Activated T-helper 2 cell treated with anti-CD3 and anti-CD28 coated beads, Interferon-gamma antibody, Interleukin-2, Interleukin-4, amounts not matched to agents 10 μg/mL and 5 μg/mL and 100 μg/mL, durations not matched to agents 14 hours and 24 hours and 36 hours (primary cell): ENCODE results near the gene ITCH. TPM values are rescaled to one million over a fixed set of nuclear protein-coding genes. Genes with fewer than 3 reads are reported as not detected.

Experiments
- DNase-seq: peaks from one replicate; pipeline ENCODE4 v3.0.0; 2021; ENCODE audit warnings: low spot score
- H3K27ac Mint-ChIP-seq: one replicate; pipeline ENCODE4 v1.8.0; 2021; ENCODE audit warnings: mixed read lengths
- H3K27me3 Mint-ChIP-seq: one replicate; pipeline ENCODE4 v1.8.0; 2021; ENCODE audit warnings: low read depth, mixed read lengths
- H3K36me3 Mint-ChIP-seq: one replicate; pipeline ENCODE4 v1.8.0; 2021; ENCODE audit warnings: low read depth, mixed read lengths
- H3K4me1 Mint-ChIP-seq: one replicate; pipeline ENCODE4 v1.8.0; 2021; ENCODE audit warnings: low read depth, mixed read lengths
- H3K4me3 Mint-ChIP-seq: one replicate; pipeline ENCODE4 v1.8.0; 2021; ENCODE audit warnings: low read depth, mild to moderate bottlenecking, moderate library complexity, mixed read lengths
- H3K9me3 Mint-ChIP-seq: one replicate; pipeline ENCODE4 v1.8.0; 2021; ENCODE audit warnings: mixed read lengths
- intact Hi-C: fragments of 100-400 bp; cut with micrococcal nuclease; formaldehyde crosslinking; loops from one replicate; pipeline ENCODE4 v1.15.1; 2023
- total RNA-seq: library from RNA; stranded (reverse); gene quantifications from 2 replicates; pipeline ENCODE4 v1.2.3, GENCODE V29; 2022

The ITCH gene
- total RNA-seq, 1 donor from 2014 or later: 53.0 TPM

DNA sequence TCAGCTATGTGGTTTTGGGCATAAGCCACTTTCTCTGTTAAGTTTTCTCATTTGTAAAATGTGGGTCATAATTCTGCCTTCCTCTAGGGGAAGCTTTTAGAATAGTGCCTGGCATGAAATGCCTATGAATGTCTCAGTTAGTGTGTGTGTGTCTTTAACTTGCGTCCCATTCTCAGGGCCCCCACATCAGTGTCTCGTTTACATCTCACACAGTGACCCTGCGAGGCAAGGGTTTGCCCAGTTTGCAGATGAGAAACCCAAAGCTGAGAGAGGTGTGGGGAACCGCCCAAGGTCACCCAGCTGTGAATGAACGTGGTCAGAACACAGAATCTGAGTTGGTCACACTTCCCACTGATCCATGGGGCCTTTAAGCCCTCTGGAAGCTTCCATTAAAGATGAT, 167.3 kb downstream of the ITCH start:
- intact Hi-C loops: no loop called here
- peaks cover 59% of the 10 kb centered on the region for H3K36me3 Mint-ChIP-seq
- DNase-seq: no peak
- H3K4me1 Mint-ChIP-seq: no peaks in the 10 kb centered on the region
- no peak overlapping the region for H3K4me3 Mint-ChIP-seq
- H3K27ac Mint-ChIP-seq: no peak overlapping the region
- H3K27me3 Mint-ChIP-seq: no peaks in the 10 kb centered on the region
- no peaks in the 10 kb centered on the region for H3K9me3 Mint-ChIP-seq

DNA sequence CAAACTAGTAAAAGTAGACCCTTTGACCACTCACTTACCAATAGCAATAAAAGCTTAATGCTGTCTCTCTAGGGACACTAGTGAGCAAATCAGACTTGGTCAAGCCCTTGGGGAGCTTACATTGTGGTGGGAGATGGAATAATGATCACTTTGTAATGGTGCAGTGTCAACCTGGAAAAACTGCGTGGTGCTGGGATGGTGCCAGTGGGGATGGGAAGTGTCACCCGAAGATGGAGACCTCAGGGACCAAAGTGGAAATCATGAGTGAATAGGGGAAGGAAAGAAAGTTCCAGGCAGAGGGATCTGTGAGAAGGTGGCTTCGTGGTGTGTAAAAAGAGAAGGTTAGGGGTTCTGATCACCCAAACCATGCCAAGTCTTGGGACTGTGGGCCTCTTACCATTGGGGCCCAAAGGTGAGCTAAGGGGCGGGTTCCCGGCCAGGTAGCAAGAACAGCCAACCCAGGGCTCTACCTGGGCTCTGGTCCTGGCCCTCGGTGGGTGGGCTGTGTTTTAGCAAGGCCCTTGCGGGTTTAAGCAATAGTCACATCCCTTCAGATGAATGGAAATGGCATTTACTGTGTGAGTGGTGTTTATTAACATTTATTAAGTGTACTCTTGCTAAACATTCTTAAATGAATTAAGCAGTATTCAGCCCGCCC, 168.7 kb downstream of the ITCH start:
- Mint-ChIP-seq H3K4me1 (no peaks in the 10 kb centered on the region), H3K36me3 (peaks cover 55% of the 10 kb centered on the region), H3K27me3 (no peaks in the 10 kb centered on the region), H3K9me3 (no peaks in the 10 kb centered on the region), H3K27ac (no peak overlapping the region), H3K4me3 (no peak overlapping the region)
- no peak for DNase-seq
- intact Hi-C loops: no loop called here

DNA sequence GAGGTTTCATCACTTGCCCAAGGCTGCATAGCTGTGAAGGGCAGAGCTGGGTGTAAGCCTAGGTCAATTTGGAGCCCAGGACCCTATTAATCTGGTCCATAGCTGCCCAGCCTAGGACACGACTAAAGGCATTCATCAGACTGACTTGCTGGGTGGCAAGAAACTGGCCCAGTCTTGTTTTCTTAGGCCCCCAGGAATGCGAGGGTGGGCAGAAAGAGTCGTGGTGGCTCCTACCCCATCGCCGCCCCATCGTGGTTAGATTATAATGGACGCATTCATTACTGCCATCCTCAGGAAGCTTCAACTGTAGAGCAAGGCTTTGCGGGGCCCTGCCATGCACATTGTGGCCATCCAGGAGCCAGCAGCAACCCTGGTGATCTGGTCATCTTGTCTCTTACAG, 169.2 kb downstream of the ITCH start:
- DNase-seq: no peak
- Mint-ChIP-seq H3K4me3 (no peak overlapping the region), H3K4me1 (no peaks in the 10 kb centered on the region), H3K27me3 (no peaks in the 10 kb centered on the region), H3K9me3 (no peaks in the 10 kb centered on the region), H3K27ac (no peak overlapping the region), H3K36me3 (peaks cover 57% of the 10 kb centered on the region)
- intact Hi-C loops: no loop called here

GRCh38 chr20:34532756-34533155, 169.7 kb downstream of the ITCH start:
- Mint-ChIP-seq H3K4me3 (no peak overlapping the region), H3K4me1 (no peaks in the 10 kb centered on the region), H3K36me3 (peaks cover 56% of the 10 kb centered on the region), H3K27me3 (no peaks in the 10 kb centered on the region), H3K9me3 (no peaks in the 10 kb centered on the region), H3K27ac (no peak overlapping the region)
- no peak for DNase-seq
- intact Hi-C loops: no loop called here

- no peaks in the 10 kb centered on the region for H3K4me1 Mint-ChIP-seq
These were observed 171.5 kb downstream of the ITCH start for GRCh38 chr20:34534391-34535165.

GRCh38 chr20:34535301-34535840, 172.3 kb downstream of the ITCH start:
- Mint-ChIP-seq H3K4me3 (no peak overlapping the region), H3K27me3 (no peaks in the 10 kb centered on the region), H3K27ac (no peak overlapping the region), H3K4me1 (no peaks in the 10 kb centered on the region), H3K9me3 (no peaks in the 10 kb centered on the region), H3K36me3 (peaks cover 53% of the 10 kb centered on the region)
- no peak for DNase-seq
- intact Hi-C loops: no loop called here

More at GRCh38 chr20:34534391-34535165, 171.5 kb downstream of the ITCH start:
- no peaks in the 10 kb centered on the region for H3K9me3 Mint-ChIP-seq
- no peak overlapping the region for H3K4me3 Mint-ChIP-seq
- no peak overlapping the region for H3K27ac Mint-ChIP-seq
- intact Hi-C loops: no loop called here
- H3K36me3 Mint-ChIP-seq: peaks cover 53% of the 10 kb centered on the region
- DNase-seq: no peak
- no peaks in the 10 kb centered on the region for H3K27me3 Mint-ChIP-seq

DNA sequence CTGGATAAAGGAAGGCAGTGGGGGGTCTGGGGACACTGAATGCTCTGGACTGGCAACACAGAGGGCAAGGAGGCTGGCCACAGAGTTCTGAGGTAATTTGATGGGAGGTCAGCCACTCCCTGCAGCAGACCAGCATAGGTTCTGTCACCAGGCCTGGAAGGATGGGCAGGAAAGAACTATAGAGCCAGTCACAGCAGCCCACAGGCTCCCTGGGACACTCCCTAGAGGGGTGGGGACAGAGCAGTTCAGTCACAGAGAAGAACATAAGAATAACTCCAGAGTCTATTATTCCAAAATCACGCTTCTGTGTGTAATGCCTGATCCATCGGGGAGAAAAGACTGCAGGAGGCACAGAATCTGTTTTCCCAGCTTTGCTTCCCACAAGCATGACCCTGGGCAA, 172.8 kb downstream of the ITCH start:
- Mint-ChIP-seq H3K27ac (no peak overlapping the region), H3K9me3 (no peaks in the 10 kb centered on the region), H3K27me3 (no peaks in the 10 kb centered on the region), H3K4me1 (no peaks in the 10 kb centered on the region), H3K4me3 (no peak overlapping the region), H3K36me3 (peaks cover 53% of the 10 kb centered on the region)
- no peak for DNase-seq
- intact Hi-C loops: no loop called here

- H3K36me3 Mint-ChIP-seq: peaks cover 53% of the 10 kb centered on the region
- intact Hi-C loops: no loop called here
- no peak overlapping the region for H3K27ac Mint-ChIP-seq
These were observed 173.8 kb downstream of the ITCH start for GRCh38 chr20:34536798-34537394.

DNA sequence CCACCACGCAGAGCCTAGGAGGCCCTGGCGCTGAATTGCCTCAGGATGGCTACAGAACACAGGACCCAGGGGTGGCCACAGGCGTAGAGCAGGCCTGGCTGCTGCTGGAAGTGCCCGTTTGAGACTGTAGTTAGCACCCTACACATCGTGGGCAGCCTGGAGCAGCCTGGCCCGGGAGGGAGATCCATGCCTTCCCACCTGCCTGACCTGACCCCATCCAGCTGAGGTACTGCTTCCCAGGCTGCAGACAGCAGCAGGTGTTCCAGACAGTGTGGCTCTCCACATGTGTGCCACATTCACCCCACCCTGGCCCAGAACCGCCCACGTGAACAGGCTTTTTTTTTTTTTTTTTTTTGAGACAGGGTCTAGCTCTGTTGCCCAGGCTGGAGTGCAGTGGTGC, 174.6 kb downstream of the ITCH start:
- DNase-seq: no peak
- H3K9me3 Mint-ChIP-seq: no peaks in the 10 kb centered on the region
- no peak overlapping the region for H3K27ac Mint-ChIP-seq
- H3K27me3 Mint-ChIP-seq: no peaks in the 10 kb centered on the region
- H3K4me3 Mint-ChIP-seq: no peak overlapping the region
- H3K4me1 Mint-ChIP-seq: peaks cover 4% of the 10 kb centered on the region
- intact Hi-C loops: loop anchor here (1.0 to 2.0 kb wide), 2 partner anchors 171 to 231 kb away; no protein-coding TSS in a partner anchor
- peaks cover 54% of the 10 kb centered on the region for H3K36me3 Mint-ChIP-seq

More at GRCh38 chr20:34536798-34537394, 173.8 kb downstream of the ITCH start:
- Mint-ChIP-seq H3K9me3 (no peaks in the 10 kb centered on the region), H3K4me3 (no peak overlapping the region), H3K27me3 (no peaks in the 10 kb centered on the region), H3K4me1 (peaks cover 4% of the 10 kb centered on the region)
- no peak for DNase-seq

DNA sequence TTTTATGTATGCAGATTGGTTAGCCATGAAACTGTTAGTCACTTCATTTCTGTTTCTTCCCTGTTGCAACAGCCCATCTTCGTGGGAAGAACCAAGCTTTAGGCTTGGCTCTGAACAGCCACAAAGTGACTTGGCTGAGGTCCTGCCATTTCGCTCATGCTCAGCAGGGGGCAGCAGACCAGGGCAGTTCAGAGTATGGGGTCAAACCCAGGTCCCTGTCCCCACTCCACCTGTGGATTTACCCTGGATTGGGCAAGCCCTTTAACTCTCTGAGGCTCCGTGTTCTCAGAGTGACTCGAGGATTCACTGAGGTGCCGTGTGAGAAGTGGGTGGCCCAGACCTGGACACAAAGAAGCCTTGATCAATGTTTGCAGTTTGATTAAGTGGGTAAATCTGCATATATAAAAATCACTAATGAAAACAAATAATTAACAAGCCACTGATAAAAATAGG, 175.6 kb downstream of the ITCH start:
- peaks cover 59% of the 10 kb centered on the region for H3K36me3 Mint-ChIP-seq
- no peaks in the 10 kb centered on the region for H3K27me3 Mint-ChIP-seq
- no peak overlapping the region for H3K27ac Mint-ChIP-seq
- intact Hi-C loops: loop anchor here (1.0 to 2.0 kb wide), 2 partner anchors 170 to 230 kb away; no protein-coding TSS in a partner anchor
- peaks cover 4% of the 10 kb centered on the region for H3K4me1 Mint-ChIP-seq
- no peak overlapping the region for H3K4me3 Mint-ChIP-seq
- DNase-seq: no peak
- H3K9me3 Mint-ChIP-seq: no peaks in the 10 kb centered on the region

DNA sequence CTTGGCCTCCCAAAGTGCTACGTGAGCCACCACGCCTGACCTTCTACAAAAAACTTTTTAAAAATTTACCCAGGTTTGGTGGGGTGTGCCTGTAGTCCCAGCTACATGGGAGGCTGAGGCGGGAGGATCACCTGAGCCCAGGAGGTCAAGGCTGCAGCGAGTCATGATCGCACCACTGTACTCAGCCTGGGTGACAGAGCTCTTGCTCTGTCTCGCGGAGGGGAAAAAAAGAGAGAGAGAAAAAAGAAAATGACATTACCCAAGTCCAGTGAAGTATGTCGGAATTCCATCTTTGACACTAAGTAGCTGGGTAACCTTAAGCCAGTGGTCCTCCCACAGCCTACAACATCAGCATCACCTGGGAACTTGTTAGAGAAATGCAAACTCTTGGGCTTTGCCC, 176.7 kb downstream of the ITCH start:
- Mint-ChIP-seq H3K27me3 (no peaks in the 10 kb centered on the region), H3K36me3 (peaks cover 56% of the 10 kb centered on the region), H3K4me1 (peaks cover 9% of the 10 kb centered on the region), H3K4me3 (no peak overlapping the region), H3K9me3 (no peaks in the 10 kb centered on the region), H3K27ac (no peak overlapping the region)
- DNase-seq: no peak
- intact Hi-C loops: loop anchor here (2.0 kb wide), 1 partner anchor 229 kb away; no protein-coding TSS in a partner anchor

GRCh38 chr20:34540596-34541263, 177.7 kb downstream of the ITCH start:
- Mint-ChIP-seq H3K4me1 (peaks cover 10% of the 10 kb centered on the region), H3K27ac (no peak overlapping the region), H3K9me3 (no peaks in the 10 kb centered on the region), H3K27me3 (no peaks in the 10 kb centered on the region), H3K36me3 (peaks cover 47% of the 10 kb centered on the region), H3K4me3 (no peak overlapping the region)
- intact Hi-C loops: no loop called here
- no peak for DNase-seq
